ENCODE results near the gene ATP8B4. TPM values are rescaled to one million over a fixed set of nuclear protein-coding genes. Genes with fewer than 3 reads are reported as not detected.

The ATP8B4 gene
- total and polyA plus RNA-seq, 2 of the 8 experiments (the other 6 are each of a cell fraction or from before 2014, with no cell fraction given) = 0.17 to 0.24 TPM

GRCh38 chr15:50163719-50164410 is 44.8 kb upstream of the ATP8B4 start:
- DNase-seq (ENCODE audit: low read depth in 1 of 2, low spot score in 2 of 2) (no peak), FAIRE-seq (no peak)
- no peaks in the 10 kb centered on the region for H3K79me1 ChIP-seq (ENCODE audit: low read depth, low read length)
- no peak overlapping the region for H3K14ac ChIP-seq (ENCODE audit: insufficient read length)
- H3K79me2 ChIP-seq (ENCODE audit: control insufficient read depth in 1 of 2, insufficient read depth in 2 of 2, low read length in 2 of 2) = no peaks in the 10 kb centered on the region
- no peak overlapping the region for H2BK20ac ChIP-seq (ENCODE audit: low read length)
- H3K4me1 ChIP-seq (replicated peaks in 1 of 4; ENCODE audit: control insufficient read depth in 3 of 4, insufficient read depth in 4 of 4, low read length in 3 of 4) = no peaks in the 10 kb centered on the region
- H3K18ac ChIP-seq (ENCODE audit: extremely low read depth, low read length) = no peak overlapping the region
- H3K9me3 ChIP-seq (ENCODE audit: insufficient read depth in 2 of 2, low read depth in 1 of 2, low read length in 1 of 2) = no peaks in the 10 kb centered on the region
- no peaks in the 10 kb centered on the region for H3K23me2 ChIP-seq (ENCODE audit: low read depth, low read length)
- 68% methylated on average over 2 of the region's 2 CpGs; no CpG with 5 or more reads in 1 of the 2 experiments for WGBS, 2 experiments (ENCODE audit: extremely low coverage in 1 of 2, insufficient coverage in 1 of 2, insufficient read length in 1 of 2, insufficient replicate concordance in 2 of 2, low coverage in 1 of 2, low lambda C conversion rate in 2 of 2, missing lambda C conversion rate in 1 of 2)
- no peak overlapping the region for H2BK120ac ChIP-seq (replicated peaks; ENCODE audit: low read depth, low read length)
- H3K56ac ChIP-seq (replicated peaks; ENCODE audit: insufficient read length, low read depth, low read length) = no peak overlapping the region
- CTCF ChIA-PET (ENCODE audit: partially characterized antibody) = interaction anchor here (1.1 kb wide), 1 partner anchor 18 kb away, joined by 4 read pairs; no protein-coding TSS in a partner anchor
- no peak overlapping the region for H2BK12ac ChIP-seq (ENCODE audit: low read depth, low read length)
- H3K4ac ChIP-seq (replicated peaks; ENCODE audit: insufficient read length, low read depth, low read length) = no peak overlapping the region
- H2BK5ac ChIP-seq (ENCODE audit: low read depth, low read length) = no peak overlapping the region
- no peak overlapping the region for H4K8ac ChIP-seq (ENCODE audit: extremely low read depth, insufficient read depth, low read length)
- no peaks in the 10 kb centered on the region for H3K36me3 ChIP-seq (ENCODE audit: control insufficient read depth in 2 of 4, insufficient read depth in 4 of 4, low read length in 3 of 4)
- H3K4me3 ChIP-seq (ENCODE audit: extremely low read depth in 1 of 4, insufficient read depth in 2 of 4, low read depth in 3 of 4, low read length in 4 of 4) = no peak overlapping the region
- H2BK15ac ChIP-seq (ENCODE audit: low read length) = no peak overlapping the region
- no peak overlapping the region for H3K4me2 ChIP-seq (ENCODE audit: insufficient read depth in 1 of 2, low read depth in 2 of 2, low read length in 2 of 2)
- no peaks in the 10 kb centered on the region for H4K20me1 ChIP-seq (replicated peaks in 1 of 2; ENCODE audit: control insufficient read depth in 1 of 2, insufficient read depth in 2 of 2, low read length in 2 of 2)
- H4K91ac ChIP-seq (replicated peaks; ENCODE audit: insufficient read length, low read length) = no peak overlapping the region
- H2AFZ ChIP-seq (ENCODE audit: low read length) = no peak overlapping the region
- no peak overlapping the region for H2AK5ac ChIP-seq (ENCODE audit: low read depth, low read length)
- TF ChIP-seq HDAC2 (IDR thresholded peaks at IDR 0.05; ENCODE audit: borderline replicate concordance in 1 of 2, low read depth in 2 of 2, low read length in 2 of 2) = no peak
- no peak for TF ChIP-seq CHD1 (IDR thresholded peaks at IDR 0.05; ENCODE audit: low read depth, low read length)
- no peak for TF ChIP-seq CTBP2 (IDR thresholded peaks at IDR 0.05; ENCODE audit: borderline replicate concordance, insufficient read depth, insufficient read length, low read length)
- TF ChIP-seq TAF7 (optimal IDR thresholded peaks at IDR 0.05; ENCODE audit: borderline replicate concordance, low read depth, low read length) = no peak
- TF ChIP-seq NANOG (IDR thresholded peaks at IDR 0.05; ENCODE audit: insufficient read depth, low read depth, low read length, poor library complexity, severe bottlenecking) = no peak
- no peak for TF ChIP-seq TEAD4 (IDR thresholded peaks at IDR 0.05; ENCODE audit: low read depth, low read length)
- TF ChIP-seq SIN3A (conservative IDR thresholded peaks at IDR 0.05 in 1 of 2, IDR thresholded peaks at IDR 0.05 in 1 of 2; ENCODE audit: low read depth in 1 of 2, low read length in 2 of 2) = no peak
- TF ChIP-seq RAD21 (IDR thresholded peaks at IDR 0.05 in 1 of 2, conservative IDR thresholded peaks at IDR 0.05 in 1 of 2; ENCODE audit: low read depth in 2 of 2, low read length in 2 of 2) = no peak
- no peak for TF ChIP-seq SUZ12 (IDR thresholded peaks at IDR 0.05; ENCODE audit: low read length)
- TF ChIP-seq HDAC6 (IDR thresholded peaks at IDR 0.05; ENCODE audit: low read depth, low read length) = no peak
- H3K23ac ChIP-seq (ENCODE audit: insufficient read length) = no peak overlapping the region
- H3K9ac ChIP-seq (replicated peaks in 1 of 4; ENCODE audit: extremely low read depth in 1 of 4, low read depth in 3 of 4, low read length in 3 of 4) = no peak overlapping the region
- no peaks in the 10 kb centered on the region for H3K27me3 ChIP-seq (replicated peaks in 1 of 4; ENCODE audit: control insufficient read depth in 3 of 4, extremely low read depth in 1 of 4, insufficient read depth in 3 of 4, low read length in 3 of 4)
- POLR2A ChIA-PET (ENCODE audit: partially characterized antibody) = interaction anchor here (0.9 kb wide), 1 partner anchor 16 kb away, joined by 3 read pairs; no protein-coding TSS in a partner anchor
- H4K5ac ChIP-seq (ENCODE audit: insufficient read length, low read depth, low read length) = no peak overlapping the region
- no peak overlapping the region for H3K27ac ChIP-seq (ENCODE audit: low read depth, low read length)
